GM19043 (cell line): ENCODE data around the gene RFX1.

Source experiments
- ATAC-seq: cut with Tn5 transposase; IDR thresholded peaks from one replicate; pipeline ENCODE4 v1.9.1; 2021; ENCODE audit warnings: low read depth; ENCODE audit not compliant: unreplicated experiment

The RFX1 gene

DNA sequence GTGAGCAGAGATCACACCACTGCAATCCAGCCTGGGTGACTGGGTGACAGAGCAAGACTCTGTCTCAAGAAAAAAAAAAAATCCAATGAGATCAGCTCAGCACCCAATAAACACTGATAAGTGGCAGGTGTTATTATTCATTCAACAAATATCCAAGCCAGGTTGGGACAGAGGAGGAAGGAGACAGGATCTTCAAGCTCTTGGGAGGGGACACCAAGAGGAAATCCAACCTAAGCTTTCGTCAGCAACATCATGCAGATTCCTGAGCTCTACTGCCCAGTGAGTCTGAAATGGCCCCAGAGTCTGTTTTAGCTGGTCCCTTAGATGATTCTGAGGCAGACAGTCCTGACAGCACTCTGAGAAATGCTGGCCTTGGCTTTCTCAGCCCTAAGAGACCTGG, 7.7 kb downstream of the RFX1 start:
- ATAC-seq, result no peak

- ATAC-seq, result no peak
Observed at GRCh38 chr19:13997631-13997962, 8.5 kb downstream of the RFX1 start.

GRCh38 chr19:13996928-13997630, 9.0 kb downstream of the RFX1 start:
- no peak for ATAC-seq

DNA sequence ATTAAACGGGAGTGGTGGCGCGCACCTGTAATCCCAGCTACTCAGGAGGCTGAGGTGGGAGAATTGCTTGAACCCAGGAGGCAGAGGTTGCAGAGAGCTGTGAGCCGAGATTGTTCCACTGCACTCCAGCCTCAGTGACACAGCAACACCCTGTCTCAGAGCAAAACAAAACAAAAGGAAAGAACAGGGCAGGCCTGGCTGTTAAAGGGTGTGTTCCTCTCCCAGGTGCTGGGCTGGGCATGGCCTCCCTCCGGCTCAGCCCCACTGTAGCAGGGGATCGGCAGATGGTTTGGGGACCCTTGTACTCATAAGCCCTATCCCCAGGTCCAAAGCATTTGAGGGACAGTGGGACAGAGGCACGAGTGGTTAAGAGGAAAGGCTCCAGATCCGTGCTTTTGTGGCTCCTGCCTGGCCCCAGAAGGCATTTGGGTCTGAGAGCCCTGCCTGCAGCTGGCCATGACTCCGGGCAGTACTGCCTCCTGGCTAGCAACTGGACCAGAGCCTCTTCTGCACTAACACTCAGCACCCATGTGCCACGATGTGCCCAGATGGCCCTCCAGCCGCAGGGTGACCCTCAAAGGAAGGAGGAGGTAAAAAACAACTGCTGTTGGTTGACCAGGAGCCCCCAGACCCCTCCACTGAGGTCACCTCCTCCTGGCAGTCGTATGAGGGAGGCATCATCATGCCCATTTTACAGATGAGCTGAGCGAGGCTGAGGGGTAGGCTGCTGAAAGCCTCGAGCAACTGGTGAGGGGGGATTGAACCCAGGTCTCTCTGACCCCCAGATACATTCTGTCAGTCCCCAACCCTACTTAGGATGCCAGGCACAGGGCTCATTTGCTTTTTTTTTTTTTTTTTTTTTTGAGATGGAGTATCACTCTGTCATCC, 10.0 kb downstream of the RFX1 start:
- ATAC-seq, result no peak

DNA sequence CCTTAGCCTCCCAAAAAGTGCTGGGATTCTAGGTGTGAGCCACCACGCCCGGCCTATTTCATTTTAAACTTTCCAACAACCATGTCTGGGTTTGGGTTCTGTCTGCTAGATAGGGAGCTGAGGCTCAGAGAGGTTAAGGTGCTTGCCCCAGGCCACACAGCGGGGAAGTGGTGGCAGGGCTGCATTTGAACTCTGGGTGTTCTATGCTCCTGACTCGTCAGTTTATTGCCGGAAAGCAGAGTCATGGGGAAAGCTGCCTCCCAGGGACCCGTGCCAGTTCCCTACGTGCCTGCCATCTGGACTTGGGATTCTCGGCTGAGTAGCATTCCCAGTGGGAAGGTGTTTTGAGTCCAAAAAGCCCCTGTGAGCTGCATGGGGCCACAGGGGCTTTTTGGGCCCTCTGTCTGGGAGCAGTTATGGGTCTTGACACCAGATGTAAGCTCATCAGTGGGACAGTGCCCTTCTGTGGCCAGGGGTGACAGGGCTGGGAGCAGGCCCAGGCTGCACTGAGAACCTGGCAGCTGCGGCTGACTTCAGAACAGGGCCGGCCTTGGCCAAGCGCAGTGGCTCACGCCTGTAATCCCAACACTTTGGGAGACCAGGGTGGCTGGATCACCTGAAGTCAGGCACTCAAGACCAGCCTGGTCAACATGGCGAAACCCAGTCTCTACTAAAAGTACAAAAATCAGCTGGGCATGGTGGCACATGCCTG, 10.9 kb downstream of the RFX1 start:
- no peak for ATAC-seq

GRCh38 chr19:13993590-13994300, 12.4 kb downstream of the RFX1 start:
- ATAC-seq, result no peak

GRCh38 chr19:13992025-13992424, 14.1 kb downstream of the RFX1 start:
- ATAC-seq, result no peak

GRCh38 chr19:13990085-13990484, 16.0 kb downstream of the RFX1 start:
- no peak for ATAC-seq

DNA sequence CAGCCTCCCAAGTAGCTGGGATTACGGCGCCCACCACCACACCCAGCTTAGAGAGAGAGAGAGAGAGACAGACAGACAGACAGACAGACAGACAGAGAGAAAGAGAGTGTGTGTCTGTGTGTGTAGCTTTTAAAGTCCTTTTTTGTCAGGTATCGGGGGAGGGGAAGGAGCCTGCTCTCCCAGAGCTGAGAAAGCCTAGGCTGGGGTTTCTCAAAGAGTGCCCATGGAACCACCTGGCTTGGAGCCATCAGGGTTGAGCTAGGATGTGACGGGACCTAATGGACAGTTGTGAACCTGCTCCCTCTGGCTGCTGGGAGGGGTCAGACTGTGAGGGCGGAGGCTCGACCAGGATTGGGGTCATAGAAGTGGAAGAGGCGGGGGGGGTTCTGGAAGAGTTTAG, 16.6 kb downstream of the RFX1 start:
- no peak for ATAC-seq

DNA sequence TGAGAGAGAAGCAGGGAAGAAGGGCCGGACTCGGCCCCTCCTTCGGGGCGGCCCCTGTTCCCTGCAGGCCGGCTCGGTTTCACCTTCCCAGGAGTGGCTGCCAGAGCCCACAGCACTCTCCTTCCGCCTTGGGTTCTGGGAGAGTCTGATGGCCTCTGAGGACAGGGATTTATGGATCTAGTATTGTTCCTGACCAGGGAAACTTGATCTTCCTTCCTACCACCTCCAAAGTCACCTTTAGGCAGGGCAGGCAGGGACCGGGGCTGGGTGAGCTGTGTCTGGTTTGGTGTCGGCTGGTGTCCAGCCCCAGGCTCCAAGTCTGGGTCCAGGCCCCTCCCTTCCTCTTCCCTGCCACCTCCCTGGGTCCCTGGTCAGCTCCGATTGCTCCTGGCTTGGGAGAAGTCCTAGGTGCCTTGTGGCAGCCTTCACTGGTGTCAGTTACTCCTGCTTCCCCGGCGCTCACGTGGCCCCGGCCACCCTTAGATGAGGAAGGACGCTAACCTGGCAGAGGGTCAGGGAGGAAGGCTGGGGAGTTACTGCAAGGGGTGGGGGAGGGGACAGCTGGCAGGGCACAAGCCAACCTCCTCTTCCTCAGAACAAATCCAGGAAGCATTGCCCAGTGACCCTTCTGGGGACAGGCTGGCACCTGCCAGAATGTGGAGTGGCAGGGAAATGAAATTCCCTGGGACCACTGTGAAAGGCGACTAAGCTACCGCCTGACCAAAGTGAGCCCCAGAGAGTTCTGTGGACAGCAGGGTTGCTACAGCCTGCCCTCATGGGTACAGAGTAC, 18.8 kb downstream of the RFX1 start:
- no peak for ATAC-seq

DNA sequence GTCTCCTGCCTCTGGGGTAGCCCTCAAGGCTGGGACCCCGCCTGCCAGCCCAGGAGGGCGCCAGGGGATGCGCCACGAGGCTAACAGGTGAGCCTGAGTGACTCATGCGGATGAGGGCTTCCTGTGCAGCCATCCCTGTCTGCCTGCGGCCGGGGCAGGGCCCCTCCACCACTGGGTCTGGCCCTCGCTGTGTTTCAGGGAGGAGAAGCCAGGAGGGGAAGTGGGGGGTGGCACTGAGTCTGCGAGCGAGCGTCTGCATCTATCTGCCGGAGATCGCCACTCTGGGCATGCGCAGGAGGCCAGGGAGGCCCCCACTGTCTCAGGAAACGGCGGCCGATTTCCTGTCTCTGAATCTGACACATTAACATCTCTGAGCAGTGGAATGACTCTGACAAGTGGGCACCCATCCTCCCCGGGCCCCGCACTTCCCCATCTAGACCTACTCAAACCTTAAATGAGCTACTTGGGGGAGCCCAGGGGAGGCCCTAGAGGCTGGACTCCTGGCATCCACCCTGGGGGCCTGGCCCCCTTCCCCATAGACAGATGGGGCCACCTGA, 19.7 kb downstream of the RFX1 start:
- ATAC-seq, result peak; percentile 75

- ATAC-seq, result no peak
Observed at GRCh38 chr19:13985771-13986347, 20.3 kb downstream of the RFX1 start.

DNA sequence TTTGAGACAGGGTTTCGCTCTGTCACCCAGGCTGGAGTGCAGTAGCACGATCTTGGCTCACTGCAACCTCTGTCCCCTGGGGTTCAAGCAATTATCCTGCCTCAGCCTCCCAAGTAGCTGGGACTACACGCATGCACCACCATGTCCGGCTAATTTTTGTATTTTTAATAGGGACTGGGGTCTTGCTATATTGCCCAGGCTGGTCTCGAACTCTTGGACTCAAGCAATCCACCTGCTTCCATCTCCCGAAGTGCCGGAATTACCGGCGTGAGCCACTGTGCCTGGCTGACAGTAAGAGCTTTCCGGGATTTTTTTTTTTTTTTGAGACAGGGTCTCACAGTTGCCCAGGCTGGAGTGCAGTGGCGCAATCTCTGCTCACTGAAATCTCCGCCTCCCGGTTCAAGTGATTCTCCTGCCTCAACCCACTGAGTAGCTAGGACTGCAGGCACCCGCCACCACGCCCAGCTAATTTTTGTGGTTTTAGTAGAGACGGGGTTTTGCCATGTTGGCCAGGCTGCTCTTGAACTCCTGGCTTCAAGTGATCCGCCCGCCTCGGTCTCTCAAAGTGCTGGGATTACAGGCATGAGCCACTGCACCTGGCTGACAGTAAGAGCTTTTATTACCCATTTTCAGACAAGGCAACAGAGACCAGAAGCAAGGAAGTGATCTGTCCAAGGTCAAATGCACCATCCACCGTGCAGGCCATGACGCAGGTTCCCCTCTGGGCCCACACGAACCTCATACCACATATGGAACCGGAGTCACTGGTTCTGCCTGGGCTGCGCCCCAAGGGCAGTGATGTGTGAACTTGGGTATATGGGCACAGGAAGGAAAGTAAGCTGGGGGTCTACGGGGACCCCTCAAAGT, 21.0 kb downstream of the RFX1 start:
- no peak for ATAC-seq

- no peak for ATAC-seq
Observed at GRCh38 chr19:13984186-13984585, 21.9 kb downstream of the RFX1 start.

DNA sequence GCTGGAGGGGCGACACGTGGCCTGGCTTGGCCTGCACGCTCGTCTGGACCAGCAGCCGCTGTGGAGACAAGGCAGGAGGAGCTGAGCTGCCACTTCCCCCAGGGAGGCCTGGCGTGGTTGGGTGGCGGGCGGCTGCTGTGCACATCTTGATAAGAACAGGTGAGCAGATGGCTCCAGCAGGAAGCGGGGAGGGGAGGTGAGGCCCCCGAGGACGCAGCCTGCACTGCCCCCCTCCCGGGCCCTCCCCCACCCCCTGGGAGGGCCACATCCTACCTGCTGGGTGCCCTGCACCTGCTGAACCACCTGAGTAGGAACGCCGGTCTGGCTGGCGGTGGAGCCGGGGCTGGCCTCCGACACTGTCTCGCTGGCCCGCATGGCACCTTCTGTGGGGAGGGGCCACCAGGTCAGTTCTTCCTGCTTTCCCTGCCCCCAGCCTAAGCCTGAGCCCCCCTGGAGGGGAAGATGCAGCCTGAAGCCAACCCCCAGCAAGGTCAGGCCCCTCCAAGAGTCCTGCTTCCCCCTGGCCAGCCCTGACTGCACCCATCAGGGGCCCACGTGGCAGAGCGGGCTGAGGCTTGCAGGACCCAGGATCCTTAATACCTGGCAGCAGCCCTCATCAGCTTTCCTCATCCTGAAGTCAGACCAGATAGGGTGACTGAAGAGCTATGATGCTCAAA, 22.8 kb downstream of the RFX1 start:
- no peak for ATAC-seq

DNA sequence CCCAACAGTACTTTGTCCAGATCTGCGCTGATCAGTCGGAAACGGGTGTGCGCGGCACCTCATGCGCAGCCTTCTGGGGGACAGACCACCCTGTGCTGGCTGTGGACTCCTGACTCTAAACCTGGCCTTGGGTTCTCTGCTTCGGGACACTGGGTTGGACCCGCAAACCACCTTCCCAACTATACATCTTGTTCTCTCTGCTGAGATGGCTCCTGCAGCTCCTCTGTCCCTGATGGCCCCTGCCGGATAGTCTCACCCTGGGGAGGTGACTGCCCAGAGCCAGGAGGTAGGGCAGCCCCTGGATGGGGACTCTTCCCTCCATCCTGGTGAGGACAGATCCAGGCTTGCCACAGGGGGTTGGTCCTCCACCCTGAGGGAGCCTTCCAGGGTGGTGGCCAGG, 23.3 kb downstream of the RFX1 start:
- ATAC-seq, result no peak

GRCh38 chr19:13981988-13982501, 24.1 kb downstream of the RFX1 start:
- ATAC-seq, result no peak

DNA sequence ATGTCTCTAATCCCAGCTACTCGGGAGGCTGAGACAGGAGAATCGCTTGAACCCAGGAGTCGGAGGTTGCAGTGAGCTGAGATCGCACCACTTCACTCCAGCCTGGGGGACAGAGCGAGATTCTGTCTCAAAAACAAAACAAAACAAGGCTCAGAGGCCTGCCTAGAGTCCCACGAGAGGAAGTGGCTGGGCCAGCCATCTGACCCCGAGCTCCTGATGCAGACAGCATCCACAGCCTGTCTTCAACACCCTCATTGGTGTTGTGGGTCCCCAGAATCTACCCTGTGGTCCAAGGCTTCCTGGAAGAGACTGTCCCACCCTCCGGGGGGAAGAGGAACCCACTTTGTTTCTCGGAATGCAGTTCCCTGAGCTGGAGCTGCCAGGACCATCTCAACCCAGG, 24.7 kb downstream of the RFX1 start:
- ATAC-seq, result no peak
